ENCODE data around the gene DPP6.

The DPP6 gene

DNA sequence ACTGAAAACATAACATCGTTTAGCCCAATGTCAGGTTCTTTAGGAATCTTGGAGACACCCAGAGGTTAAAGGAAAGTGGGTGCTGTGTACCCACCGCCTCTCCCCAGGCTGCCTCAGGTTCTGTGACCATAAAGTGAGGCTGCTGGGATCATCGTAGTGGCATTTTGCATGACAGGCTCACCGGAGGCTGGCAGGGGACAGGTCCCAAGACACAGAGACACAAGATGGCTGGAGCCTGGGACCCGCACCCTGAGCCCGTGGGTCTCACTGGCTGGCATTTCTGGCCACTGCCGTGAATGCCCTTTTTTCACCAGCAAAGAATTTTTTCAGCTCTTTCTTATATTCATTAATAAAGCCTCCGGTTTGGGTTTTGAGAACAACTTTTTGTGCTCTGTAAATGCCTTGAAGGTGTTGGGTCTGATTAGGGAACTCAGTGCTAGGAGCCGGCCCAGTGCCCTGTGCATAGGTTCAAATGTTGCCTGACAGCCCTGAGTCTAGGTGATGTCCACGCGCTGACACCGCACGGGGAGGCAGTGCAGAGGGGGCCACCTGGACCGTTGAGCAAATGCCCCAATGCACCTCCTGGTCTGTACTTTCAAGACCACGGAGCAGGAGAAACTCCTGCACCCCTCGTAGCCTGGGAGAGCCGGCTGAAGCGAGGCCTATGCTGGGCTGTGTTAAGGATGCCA is 820.8 kb downstream of the DPP6 start:
- ChIA-PET CTCF (no interaction called here), POLR2A (no interaction called here)
- no peaks in the 10 kb centered on the region for H3K36me3 ChIP-seq (ENCODE audit: control insufficient read depth in 4 of 4, insufficient read depth in 4 of 4, low read length in 3 of 4)
- peaks cover 0 to 33% (median 9%) of the 10 kb centered on the region in 5 experiments for H3K27me3 ChIP-seq (replicated peaks in 2 of 5; ENCODE audit: control insufficient read depth in 4 of 5, insufficient read depth in 5 of 5, low read length in 4 of 5)
- H3K4me1 ChIP-seq (ENCODE audit: control extremely low read depth in 1 of 4, control insufficient read depth in 4 of 4, insufficient read depth in 4 of 4, low read length in 3 of 4) = no peaks in the 10 kb centered on the region
- H3K27ac ChIP-seq (ENCODE audit: insufficient read depth in 1 of 2, low read depth in 1 of 2, low read length in 2 of 2, poor library complexity in 1 of 2, severe bottlenecking in 2 of 2) = no peak overlapping the region
- no peak overlapping the region for H3K4me3 ChIP-seq (ENCODE audit: control insufficient read depth in 1 of 7, extremely low read depth in 1 of 7, insufficient read depth in 4 of 7, low read depth in 2 of 7, low read length in 6 of 7)
- DNase-seq = no peak
- H3K9me3 ChIP-seq (ENCODE audit: control extremely low read depth in 1 of 5, control insufficient read depth in 4 of 5, insufficient read depth in 2 of 5, low read depth in 1 of 5, low read length in 4 of 5) = no peaks in the 10 kb centered on the region
- WGBS (ENCODE audit: insufficient coverage) = 89% methylated on average over 16 of the region's 18 CpGs

DNA sequence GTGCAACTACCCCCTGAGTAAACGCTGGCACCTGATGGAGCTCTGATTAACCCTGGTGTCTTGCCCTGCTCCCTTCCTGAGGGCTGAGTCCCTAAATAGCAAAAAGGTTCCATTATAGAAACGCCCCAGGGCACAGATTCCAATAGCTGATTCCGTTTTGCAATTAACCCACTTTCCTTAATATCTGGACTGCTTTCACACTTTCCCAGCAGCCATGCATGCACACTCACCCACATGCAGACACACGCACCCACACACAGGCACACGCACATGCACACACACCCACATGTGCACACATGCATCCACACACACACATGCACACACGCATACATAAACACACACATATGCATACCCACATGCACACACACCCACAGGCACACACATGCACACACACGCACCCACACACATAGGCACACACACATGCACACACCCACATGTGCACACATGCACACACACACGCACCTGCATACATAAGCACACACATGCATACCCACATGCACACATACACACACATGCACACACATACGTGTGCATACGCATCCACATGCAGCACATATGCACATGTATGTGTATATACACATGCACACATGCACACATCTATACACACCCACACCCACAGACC is 821.4 kb downstream of the DPP6 start:
- ChIA-PET POLR2A (no interaction called here), CTCF (no interaction called here)
- peaks cover 0 to 26% (median 4%) of the 10 kb centered on the region in 5 experiments for H3K27me3 ChIP-seq (replicated peaks in 2 of 5; ENCODE audit: control insufficient read depth in 4 of 5, insufficient read depth in 5 of 5, low read length in 4 of 5)
- no peaks in the 10 kb centered on the region for H3K36me3 ChIP-seq (ENCODE audit: control insufficient read depth in 4 of 4, insufficient read depth in 4 of 4, low read length in 3 of 4)
- no peak for DNase-seq
- no peak overlapping the region for H3K4me3 ChIP-seq (ENCODE audit: control insufficient read depth in 1 of 7, extremely low read depth in 1 of 7, insufficient read depth in 4 of 7, low read depth in 2 of 7, low read length in 6 of 7)
- no peaks in the 10 kb centered on the region for H3K9me3 ChIP-seq (ENCODE audit: control extremely low read depth in 1 of 5, control insufficient read depth in 4 of 5, insufficient read depth in 2 of 5, low read depth in 1 of 5, low read length in 4 of 5)
- no peak overlapping the region for H3K27ac ChIP-seq (ENCODE audit: insufficient read depth in 1 of 2, low read depth in 1 of 2, low read length in 2 of 2, poor library complexity in 1 of 2, severe bottlenecking in 2 of 2)
- 90% methylated on average over 6 of the region's 10 CpGs for WGBS (ENCODE audit: insufficient coverage)
- no peaks in the 10 kb centered on the region for H3K4me1 ChIP-seq (ENCODE audit: control extremely low read depth in 1 of 4, control insufficient read depth in 4 of 4, insufficient read depth in 4 of 4, low read length in 3 of 4)

DNA sequence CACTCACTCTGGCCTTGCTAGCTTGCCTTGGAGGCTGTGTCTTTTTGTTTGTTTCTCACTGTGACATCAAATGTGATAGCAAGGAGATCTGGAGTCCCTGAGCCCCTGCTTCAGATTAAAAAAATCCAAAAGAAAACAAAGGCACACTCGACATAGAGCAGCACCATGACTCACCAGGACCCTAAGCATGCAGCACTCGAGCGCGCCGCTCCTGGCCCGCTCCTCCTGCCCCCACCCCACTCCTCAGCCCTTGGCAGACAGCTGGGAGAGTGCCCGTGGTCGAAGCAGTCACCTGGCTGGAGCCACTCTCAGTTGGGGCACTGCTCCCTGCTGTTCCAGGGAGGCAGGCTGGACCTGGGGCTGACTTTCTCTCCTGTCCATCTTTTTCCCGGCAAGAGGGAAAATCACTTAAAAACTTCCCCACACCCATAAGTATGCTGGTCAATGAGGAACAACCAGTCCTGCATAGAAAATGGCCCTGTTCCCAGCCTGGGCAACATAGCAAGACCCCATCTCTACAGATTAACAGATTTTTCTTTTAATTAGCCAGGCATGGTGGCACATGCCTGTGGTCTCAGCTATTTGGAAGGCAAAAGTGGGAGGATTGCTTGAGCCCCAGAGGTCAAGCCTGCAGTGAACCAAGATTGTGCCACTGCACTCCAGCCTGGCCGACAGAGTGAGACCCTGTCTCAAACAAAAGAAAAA is 822.4 kb downstream of the DPP6 start:
- POLR2A ChIA-PET = no interaction called here
- H3K4me3 ChIP-seq (ENCODE audit: control insufficient read depth in 1 of 7, extremely low read depth in 1 of 7, insufficient read depth in 4 of 7, low read depth in 2 of 7, low read length in 6 of 7) = no peak overlapping the region
- H3K27me3 ChIP-seq (replicated peaks in 2 of 5; ENCODE audit: control insufficient read depth in 4 of 5, insufficient read depth in 5 of 5, low read length in 4 of 5) = peaks cover 0 to 16% (median 0%) of the 10 kb centered on the region in 5 experiments
- no peaks in the 10 kb centered on the region for H3K9me3 ChIP-seq (ENCODE audit: control extremely low read depth in 1 of 5, control insufficient read depth in 4 of 5, insufficient read depth in 2 of 5, low read depth in 1 of 5, low read length in 4 of 5)
- CTCF ChIA-PET = no interaction called here
- 74% methylated on average over 8 of the region's 10 CpGs for WGBS (ENCODE audit: insufficient coverage)
- no peaks in the 10 kb centered on the region for H3K4me1 ChIP-seq (ENCODE audit: control extremely low read depth in 1 of 4, control insufficient read depth in 4 of 4, insufficient read depth in 4 of 4, low read length in 3 of 4)
- H3K27ac ChIP-seq (ENCODE audit: insufficient read depth in 1 of 2, low read depth in 1 of 2, low read length in 2 of 2, poor library complexity in 1 of 2, severe bottlenecking in 2 of 2) = no peak overlapping the region
- DNase-seq = no peak
- H3K36me3 ChIP-seq (ENCODE audit: control insufficient read depth in 4 of 4, insufficient read depth in 4 of 4, low read length in 3 of 4) = no peaks in the 10 kb centered on the region

DNA sequence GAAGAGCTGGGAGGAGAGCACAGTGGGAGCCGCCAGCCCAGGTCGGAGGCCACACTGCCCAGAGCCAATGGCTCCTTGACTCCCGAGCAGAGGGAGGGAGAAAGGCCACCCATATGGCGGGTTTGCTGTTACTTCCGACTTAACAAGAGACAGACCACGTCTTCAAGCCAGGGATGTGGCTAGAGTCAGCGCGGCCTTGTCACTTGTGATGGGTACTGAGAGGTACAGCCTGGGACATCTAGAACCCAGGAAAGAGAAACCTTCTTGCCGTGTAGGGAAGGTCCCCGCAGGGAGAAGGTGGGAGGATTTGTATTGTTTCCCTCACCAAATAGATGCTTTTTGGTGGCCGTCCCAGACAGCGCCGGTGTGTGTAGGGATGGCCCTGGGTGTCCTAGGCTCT is 823.1 kb downstream of the DPP6 start:
- 88% methylated on average over 10 of the region's 13 CpGs for WGBS (ENCODE audit: insufficient coverage)
- ChIA-PET CTCF (no interaction called here), POLR2A (no interaction called here)
- H3K9me3 ChIP-seq (ENCODE audit: control extremely low read depth in 1 of 5, control insufficient read depth in 4 of 5, insufficient read depth in 2 of 5, low read depth in 1 of 5, low read length in 4 of 5) = no peaks in the 10 kb centered on the region
- no peak overlapping the region for H3K4me3 ChIP-seq (ENCODE audit: control insufficient read depth in 1 of 7, extremely low read depth in 1 of 7, insufficient read depth in 4 of 7, low read depth in 2 of 7, low read length in 6 of 7)
- no peak overlapping the region for H3K27ac ChIP-seq (ENCODE audit: insufficient read depth in 1 of 2, low read depth in 1 of 2, low read length in 2 of 2, poor library complexity in 1 of 2, severe bottlenecking in 2 of 2)
- H3K27me3 ChIP-seq (replicated peaks in 2 of 5; ENCODE audit: control insufficient read depth in 4 of 5, insufficient read depth in 5 of 5, low read length in 4 of 5) = peaks cover 0 to 16% (median 0%) of the 10 kb centered on the region in 5 experiments
- DNase-seq = no peak
- H3K36me3 ChIP-seq (ENCODE audit: control insufficient read depth in 4 of 4, insufficient read depth in 4 of 4, low read length in 3 of 4) = no peaks in the 10 kb centered on the region
- no peaks in the 10 kb centered on the region for H3K4me1 ChIP-seq (ENCODE audit: control extremely low read depth in 1 of 4, control insufficient read depth in 4 of 4, insufficient read depth in 4 of 4, low read length in 3 of 4)

DNA sequence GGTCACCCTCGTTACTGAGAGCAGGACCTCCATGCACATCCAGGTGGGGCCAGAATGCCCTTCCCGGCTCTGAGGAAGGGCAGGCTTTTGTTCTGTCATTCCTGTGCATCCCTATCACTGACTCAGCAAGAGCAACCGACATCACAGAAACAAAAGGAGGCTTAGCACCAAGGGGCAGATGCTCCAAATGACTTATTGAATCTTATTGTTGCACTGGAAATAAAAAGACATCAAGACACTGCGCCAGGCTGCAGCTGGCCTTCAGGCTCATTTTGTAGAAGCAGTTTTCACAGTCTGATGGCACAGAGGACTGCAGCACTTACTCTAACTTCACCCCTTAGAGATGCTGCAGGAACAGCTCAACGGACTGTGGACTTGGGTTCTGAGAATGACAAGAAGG is 824.3 kb downstream of the DPP6 start:
- no peaks in the 10 kb centered on the region for H3K9me3 ChIP-seq (ENCODE audit: control extremely low read depth in 1 of 5, control insufficient read depth in 4 of 5, insufficient read depth in 2 of 5, low read depth in 1 of 5, low read length in 4 of 5)
- 87% methylated on average over 5 of the region's 5 CpGs for WGBS (ENCODE audit: insufficient coverage)
- peaks cover 0 to 16% (median 0%) of the 10 kb centered on the region in 5 experiments for H3K27me3 ChIP-seq (replicated peaks in 2 of 5; ENCODE audit: control insufficient read depth in 4 of 5, insufficient read depth in 5 of 5, low read length in 4 of 5)
- no peak for DNase-seq
- H3K36me3 ChIP-seq (ENCODE audit: control insufficient read depth in 4 of 4, insufficient read depth in 4 of 4, low read length in 3 of 4) = no peaks in the 10 kb centered on the region
- H3K27ac ChIP-seq (ENCODE audit: insufficient read depth in 1 of 2, low read depth in 1 of 2, low read length in 2 of 2, poor library complexity in 1 of 2, severe bottlenecking in 2 of 2) = no peak overlapping the region
- no peak overlapping the region for H3K4me3 ChIP-seq (ENCODE audit: control insufficient read depth in 1 of 7, extremely low read depth in 1 of 7, insufficient read depth in 4 of 7, low read depth in 2 of 7, low read length in 6 of 7)
- CTCF ChIA-PET = no interaction called here
- H3K4me1 ChIP-seq (ENCODE audit: control extremely low read depth in 1 of 4, control insufficient read depth in 4 of 4, insufficient read depth in 4 of 4, low read length in 3 of 4) = no peaks in the 10 kb centered on the region
- POLR2A ChIA-PET = no interaction called here

DNA sequence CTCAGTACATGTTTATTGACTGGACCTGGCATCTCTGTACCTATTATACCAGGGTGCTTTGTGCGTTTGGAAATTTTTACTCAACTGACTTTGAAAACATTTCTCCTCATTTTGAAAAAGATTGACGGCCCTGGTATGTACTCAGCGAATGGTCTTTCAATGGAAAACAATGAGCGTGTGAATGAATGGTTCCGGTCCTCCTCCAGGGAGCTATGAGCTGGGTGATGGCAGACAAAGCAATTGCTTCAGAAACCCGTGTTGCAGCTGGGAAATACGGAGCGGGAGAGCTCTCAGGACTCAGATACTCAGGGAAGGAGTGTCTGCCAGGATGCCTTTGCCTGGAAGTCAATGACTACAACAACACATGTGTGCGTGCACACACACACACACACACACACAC is 824.8 kb downstream of the DPP6 start:
- ChIA-PET CTCF (no interaction called here), POLR2A (no interaction called here)
- H3K9me3 ChIP-seq (ENCODE audit: control extremely low read depth in 1 of 5, control insufficient read depth in 4 of 5, insufficient read depth in 2 of 5, low read depth in 1 of 5, low read length in 4 of 5) = no peaks in the 10 kb centered on the region

DNA sequence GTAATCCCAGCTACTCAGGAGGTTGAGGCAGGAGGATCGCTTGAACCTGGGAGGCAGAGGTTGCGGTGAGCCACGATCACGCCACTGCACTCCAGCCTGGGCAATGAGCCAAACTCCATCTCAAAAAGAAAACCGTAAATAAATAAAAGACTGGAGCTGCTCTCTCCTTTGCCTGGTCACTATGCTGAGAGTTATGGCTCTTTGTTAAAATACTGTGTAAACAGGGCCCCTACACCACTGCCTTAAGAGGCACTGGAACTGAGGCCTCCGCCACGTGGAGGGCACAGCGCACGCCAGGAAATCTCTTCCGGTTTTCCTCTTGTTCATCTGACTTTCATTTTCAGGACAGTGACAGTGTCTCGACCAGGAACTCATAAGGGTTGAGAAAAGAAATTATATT is 827.4 kb downstream of the DPP6 start:
- no peaks in the 10 kb centered on the region for H3K4me1 ChIP-seq (ENCODE audit: control extremely low read depth in 1 of 4, control insufficient read depth in 4 of 4, insufficient read depth in 4 of 4, low read length in 3 of 4)
- POLR2A ChIA-PET = no interaction called here
- H3K9me3 ChIP-seq (ENCODE audit: control extremely low read depth in 1 of 5, control insufficient read depth in 4 of 5, insufficient read depth in 2 of 5, low read depth in 1 of 5, low read length in 4 of 5) = peaks cover 0 to 4% (median 0%) of the 10 kb centered on the region in 5 experiments
- no peak overlapping the region for H3K4me3 ChIP-seq (ENCODE audit: control insufficient read depth in 1 of 7, extremely low read depth in 1 of 7, insufficient read depth in 4 of 7, low read depth in 2 of 7, low read length in 6 of 7)
- WGBS (ENCODE audit: insufficient coverage) = 91% methylated on average over 6 of the region's 11 CpGs
- DNase-seq = no peak
- CTCF ChIA-PET = no interaction called here
- H3K27ac ChIP-seq (ENCODE audit: insufficient read depth in 1 of 2, low read depth in 1 of 2, low read length in 2 of 2, poor library complexity in 1 of 2, severe bottlenecking in 2 of 2) = no peak overlapping the region
- peaks cover 0 to 10% (median 0%) of the 10 kb centered on the region in 5 experiments for H3K27me3 ChIP-seq (replicated peaks in 2 of 5; ENCODE audit: control insufficient read depth in 4 of 5, insufficient read depth in 5 of 5, low read length in 4 of 5)
- H3K36me3 ChIP-seq (ENCODE audit: control insufficient read depth in 4 of 4, insufficient read depth in 4 of 4, low read length in 3 of 4) = no peaks in the 10 kb centered on the region

More for the DNA sequence above, 824.8 kb downstream of the DPP6 start:
- WGBS (ENCODE audit: insufficient coverage) = 89% methylated on average over 8 of the region's 9 CpGs
- no peaks in the 10 kb centered on the region for H3K36me3 ChIP-seq (ENCODE audit: control insufficient read depth in 4 of 4, insufficient read depth in 4 of 4, low read length in 3 of 4)
- peaks cover 0 to 16% (median 0%) of the 10 kb centered on the region in 5 experiments for H3K27me3 ChIP-seq (replicated peaks in 2 of 5; ENCODE audit: control insufficient read depth in 4 of 5, insufficient read depth in 5 of 5, low read length in 4 of 5)
- no peak overlapping the region for H3K4me3 ChIP-seq (ENCODE audit: control insufficient read depth in 1 of 7, extremely low read depth in 1 of 7, insufficient read depth in 4 of 7, low read depth in 2 of 7, low read length in 6 of 7)
- no peaks in the 10 kb centered on the region for H3K4me1 ChIP-seq (ENCODE audit: control extremely low read depth in 1 of 4, control insufficient read depth in 4 of 4, insufficient read depth in 4 of 4, low read length in 3 of 4)
- DNase-seq = no peak
- no peak overlapping the region for H3K27ac ChIP-seq (ENCODE audit: insufficient read depth in 1 of 2, low read depth in 1 of 2, low read length in 2 of 2, poor library complexity in 1 of 2, severe bottlenecking in 2 of 2)
